Activated CD4-positive, CD25-positive, alpha-beta regulatory T cell treated with anti-CD3 and anti-CD28 coated beads, Interleukin-2, amount 50 U/mL, for 72 hours (primary cell): ENCODE measurements around the gene WDPCP.
"Not testable (repeated sequence)": the region's sequence is repeated elsewhere in the genome, so short reads cannot be mapped to it uniquely, and the experiment has no call there.

Experiments
- DNase-seq: peaks from one replicate; pipeline ENCODE4 v3.0.0; 2021

WDPCP gene, protein sequence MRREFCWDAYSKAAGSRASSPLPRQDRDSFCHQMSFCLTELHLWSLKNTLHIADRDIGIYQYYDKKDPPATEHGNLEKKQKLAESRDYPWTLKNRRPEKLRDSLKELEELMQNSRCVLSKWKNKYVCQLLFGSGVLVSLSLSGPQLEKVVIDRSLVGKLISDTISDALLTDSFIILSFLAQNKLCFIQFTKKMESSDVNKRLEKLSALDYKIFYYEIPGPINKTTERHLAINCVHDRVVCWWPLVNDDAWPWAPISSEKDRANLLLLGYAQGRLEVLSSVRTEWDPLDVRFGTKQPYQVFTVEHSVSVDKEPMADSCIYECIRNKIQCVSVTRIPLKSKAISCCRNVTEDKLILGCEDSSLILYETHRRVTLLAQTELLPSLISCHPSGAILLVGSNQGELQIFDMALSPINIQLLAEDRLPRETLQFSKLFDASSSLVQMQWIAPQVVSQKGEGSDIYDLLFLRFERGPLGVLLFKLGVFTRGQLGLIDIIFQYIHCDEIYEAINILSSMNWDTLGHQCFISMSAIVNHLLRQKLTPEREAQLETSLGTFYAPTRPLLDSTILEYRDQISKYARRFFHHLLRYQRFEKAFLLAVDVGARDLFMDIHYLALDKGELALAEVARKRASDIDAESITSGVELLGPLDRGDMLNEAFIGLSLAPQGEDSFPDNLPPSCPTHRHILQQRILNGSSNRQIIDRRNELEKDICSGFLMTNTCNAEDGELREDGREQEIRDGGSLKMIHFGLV

DNA sequence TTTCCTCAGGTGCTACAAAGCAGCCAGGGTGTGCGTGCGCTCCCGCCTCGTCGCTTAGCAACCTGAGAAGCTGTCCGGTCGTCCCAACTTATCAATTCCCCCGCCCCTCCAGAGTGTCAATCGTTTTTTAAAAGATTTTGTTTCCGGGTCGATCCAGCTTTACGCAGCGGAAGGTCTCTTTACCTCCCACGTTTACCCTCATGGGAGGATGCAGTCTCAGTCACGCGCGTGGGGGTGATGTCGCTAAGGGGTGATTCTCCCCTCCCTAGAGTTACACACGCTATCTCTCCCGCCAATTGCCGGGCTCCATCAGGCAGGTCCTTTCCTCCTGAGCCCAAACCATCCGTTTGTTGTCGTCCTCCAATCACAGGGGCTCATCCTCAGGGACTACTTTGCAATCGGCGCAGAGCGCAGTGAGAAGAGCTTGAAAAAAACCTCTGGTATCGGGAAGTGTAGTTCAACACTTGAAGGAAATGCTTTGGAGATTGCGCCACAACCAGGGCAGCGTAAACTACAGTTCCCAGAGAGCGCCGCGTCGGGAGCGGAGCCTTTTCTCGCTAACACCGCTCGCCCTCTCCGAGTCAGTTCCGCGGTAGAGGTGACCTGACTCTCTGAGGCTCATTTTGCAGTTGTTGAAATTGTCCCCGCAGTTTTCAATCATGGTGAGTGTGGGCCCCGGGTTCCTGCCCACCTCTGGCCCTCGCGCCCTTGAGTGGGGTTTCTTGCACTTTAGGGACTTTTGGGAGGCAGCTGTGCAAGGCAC lies at the start of gene WDPCP, which contains the start of gene MDH1:
TSS of gene WDPCP (minus strand) at position 93 of the 763 bp plus-strand sequence. CDS start 206 bp downstream, outside the sequence.
TSS of gene MDH1 (plus strand) at position 579 of the 763 bp plus-strand sequence. CDS start at position 660, 81 bp downstream.
- peak; percentile 82 for DNase-seq

DNA sequence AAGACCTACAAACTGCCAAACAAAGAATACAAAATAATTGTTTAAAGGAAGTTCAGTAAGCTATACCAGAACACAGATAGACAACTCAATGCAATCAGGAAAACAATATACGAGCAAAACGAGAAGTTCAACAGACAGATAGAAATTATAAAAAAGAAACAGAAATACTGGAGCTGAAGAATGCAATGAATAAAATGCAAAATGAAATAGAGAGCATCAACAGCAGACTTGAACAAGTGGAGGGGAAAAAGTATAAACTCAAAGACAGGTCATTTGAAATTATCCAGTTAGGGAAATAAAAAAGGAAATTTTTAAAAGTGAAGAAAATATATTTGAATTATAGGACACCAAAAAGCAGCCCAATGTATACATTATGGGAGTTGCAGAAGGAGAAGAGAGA lies 44.1 kb upstream of the WDPCP start:
- DNase-seq: no peak

DNA sequence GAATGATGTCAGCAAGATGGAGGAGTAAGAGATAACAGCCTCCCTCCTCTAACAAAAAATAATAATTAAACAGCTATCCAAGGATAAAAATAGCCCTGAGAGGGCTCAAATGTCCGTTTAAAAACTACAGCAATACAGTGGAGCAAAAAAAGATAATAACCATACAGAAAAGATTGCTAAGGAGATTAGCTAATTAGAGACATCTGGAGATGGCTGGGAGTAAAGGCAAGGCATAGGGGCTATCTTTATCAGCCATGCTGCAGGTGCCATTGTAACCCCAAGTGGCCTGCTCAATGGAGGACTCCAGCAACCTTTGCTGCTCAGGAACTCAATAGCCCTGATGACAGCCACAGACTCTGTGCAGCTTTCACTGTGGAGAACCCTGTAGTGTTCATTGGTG lies 43.2 kb upstream of the WDPCP start:
- DNase-seq: no peak

DNA sequence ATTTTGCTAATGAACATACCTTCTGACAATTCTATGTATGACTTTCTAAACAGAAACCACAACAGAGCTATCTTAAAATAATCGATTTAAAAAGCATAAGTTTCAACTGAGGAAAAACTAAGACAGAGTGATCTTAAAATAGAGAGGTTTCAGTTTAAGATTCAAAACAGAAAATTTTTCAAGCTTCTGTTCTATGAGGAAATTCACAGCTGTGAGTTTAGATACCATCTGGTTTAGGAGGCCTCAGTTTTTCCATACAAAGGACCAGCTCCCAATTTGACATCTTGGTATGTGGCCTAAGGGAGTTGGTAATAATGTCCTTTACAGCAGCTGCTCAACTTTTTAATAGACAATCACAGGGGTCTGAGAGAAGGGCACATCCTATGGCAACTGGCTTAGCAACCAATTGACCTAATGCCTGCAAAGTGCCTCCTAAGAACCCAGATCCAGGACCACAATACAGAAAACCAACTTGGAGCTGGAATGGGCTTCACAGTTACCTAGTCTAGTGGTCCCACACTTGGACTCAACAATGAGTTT lies 40.2 kb upstream of the WDPCP start:
- no peak for DNase-seq

DNA sequence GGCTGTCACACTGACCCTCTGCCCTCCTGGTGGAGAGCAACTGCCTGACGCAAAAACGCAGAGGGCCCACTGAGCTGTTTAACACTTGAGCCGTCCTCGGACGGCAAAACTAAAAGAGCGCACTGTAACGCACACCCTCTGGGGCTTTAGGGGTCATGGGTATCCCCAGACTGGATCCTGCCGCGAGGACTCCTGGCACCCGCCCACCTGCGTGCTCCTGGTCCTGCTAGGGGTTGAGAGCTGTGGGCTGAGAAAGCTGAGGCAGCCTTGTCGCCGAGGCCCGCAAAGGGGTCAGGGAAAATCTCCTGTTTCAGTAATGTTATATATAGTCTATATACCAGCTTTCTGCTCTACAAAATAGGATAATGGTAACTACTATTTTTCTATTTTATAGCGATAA lies 39.6 kb upstream of the WDPCP start:
- no peak for DNase-seq

DNA sequence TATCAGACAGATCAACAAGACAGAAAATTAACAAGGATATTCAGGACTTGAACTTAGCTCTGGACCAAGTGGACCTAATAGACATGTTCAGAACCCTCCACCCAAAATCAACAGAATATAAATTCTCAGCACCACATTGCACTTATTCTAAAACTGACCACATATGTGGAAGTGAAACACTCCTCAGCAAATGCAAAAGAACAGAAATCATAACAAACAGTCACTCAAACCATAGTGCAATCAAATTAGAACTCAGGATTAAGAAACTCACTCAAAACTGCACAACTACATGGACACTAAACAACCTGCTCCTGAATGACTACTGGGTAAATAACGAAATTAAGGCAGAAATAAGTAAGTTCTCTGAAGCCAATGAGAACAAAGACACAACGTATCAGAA lies 35.5 kb upstream of the WDPCP start:
- not testable (repeated sequence) for DNase-seq

DNA sequence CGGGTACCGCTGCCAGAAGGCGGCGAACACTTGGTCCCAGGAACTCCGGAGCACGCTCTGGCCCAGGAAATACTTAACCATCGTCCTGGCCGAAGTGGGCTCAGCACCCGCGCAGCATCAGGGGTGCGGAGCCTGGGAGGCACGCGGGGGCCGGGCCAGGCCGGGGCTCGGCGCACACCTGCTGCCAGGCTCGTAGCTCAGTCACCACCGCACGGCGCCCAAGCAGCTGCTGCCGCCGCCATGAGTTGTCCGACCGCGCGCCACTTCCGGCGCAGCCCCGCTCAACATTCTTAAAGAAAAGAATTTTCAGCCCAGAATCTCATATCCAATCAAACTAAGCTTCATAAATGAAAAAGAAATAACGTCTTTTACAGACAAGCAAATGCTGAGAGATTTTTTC lies 34.5 kb upstream of the WDPCP start:
- no peak for DNase-seq

DNA sequence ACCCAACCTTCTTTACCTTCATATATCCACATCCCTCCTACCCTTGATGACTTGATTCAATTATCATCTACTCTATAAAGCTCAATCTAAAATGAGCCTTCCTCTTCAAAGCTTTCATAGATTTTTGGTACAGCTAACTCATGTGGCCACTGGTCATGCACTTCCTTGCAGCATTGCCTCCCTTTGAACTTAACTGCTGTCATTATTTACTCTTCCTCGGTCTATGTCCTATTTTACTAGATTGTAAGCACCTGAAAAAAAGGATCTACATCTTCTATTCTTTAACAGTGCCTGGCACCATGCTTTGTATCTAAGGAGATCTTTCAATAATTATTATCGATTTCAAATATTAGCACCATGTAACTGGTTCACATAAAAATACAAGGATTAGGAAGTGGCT lies 31.1 kb upstream of the WDPCP start:
- no peak for DNase-seq

DNA sequence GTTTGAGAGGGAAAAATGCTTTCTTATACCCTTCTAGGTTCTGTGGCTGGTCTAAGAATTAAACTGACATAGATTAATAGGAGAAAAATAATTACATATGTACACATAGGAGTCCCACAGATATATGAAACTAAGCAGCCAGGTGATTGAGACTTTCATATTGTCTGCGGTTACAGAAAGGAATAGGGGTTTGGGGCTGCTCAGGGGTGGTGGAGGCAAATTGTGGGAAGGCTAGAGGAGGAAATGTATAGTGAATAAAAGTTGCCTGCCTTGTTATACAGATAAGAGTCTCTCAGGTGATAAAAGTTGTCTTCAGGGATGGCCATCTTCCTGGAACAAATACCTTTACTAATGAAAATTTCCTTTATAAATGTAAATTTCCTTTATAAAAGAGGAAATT lies 29.1 kb upstream of the WDPCP start:
- no peak for DNase-seq

DNA sequence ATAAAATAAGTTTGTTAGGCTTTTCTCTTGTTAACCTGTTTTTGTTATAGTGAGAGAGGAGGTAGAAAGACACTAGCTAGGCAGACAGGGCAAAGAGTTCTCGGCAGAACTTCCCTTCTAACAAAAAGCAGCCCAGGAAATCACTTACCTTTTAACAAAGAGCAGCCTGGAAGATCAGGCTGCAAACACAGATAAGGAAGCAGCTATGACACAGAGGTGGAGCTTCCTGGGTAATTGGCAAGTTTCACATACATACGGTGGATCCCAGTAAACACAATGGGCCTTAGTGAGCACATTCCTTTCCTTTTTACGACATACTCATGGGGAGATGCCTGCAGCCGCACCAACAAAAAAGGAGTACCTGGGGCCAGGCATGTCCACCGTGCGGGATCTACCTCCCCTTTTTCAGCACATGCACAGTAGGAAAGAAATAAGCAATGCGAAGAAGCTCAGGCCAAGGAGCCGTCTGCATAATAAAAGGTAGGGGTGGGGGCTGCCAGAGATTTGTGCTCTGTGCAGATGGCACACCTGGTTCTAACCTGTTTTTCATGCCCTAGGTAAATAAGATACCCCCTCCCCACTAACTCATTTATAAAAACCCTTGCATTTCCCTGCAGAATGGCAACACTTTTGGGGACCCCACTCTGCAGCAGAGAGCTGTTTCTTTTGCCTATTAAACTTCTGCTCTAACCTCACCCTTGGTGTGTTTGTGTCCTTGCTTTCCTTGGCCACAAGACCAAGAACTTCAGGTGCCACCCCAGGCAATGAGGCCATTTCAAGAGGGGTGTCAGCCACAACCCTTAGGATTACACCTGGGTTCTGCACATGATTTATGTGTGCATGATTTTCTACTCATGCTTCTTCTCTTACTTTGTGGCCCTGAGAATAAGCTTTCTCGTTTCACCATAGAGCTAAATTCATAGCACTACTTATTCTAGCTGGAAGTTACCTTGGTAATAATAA lies 27.0 kb upstream of the WDPCP start:
- no peak for DNase-seq

DNA sequence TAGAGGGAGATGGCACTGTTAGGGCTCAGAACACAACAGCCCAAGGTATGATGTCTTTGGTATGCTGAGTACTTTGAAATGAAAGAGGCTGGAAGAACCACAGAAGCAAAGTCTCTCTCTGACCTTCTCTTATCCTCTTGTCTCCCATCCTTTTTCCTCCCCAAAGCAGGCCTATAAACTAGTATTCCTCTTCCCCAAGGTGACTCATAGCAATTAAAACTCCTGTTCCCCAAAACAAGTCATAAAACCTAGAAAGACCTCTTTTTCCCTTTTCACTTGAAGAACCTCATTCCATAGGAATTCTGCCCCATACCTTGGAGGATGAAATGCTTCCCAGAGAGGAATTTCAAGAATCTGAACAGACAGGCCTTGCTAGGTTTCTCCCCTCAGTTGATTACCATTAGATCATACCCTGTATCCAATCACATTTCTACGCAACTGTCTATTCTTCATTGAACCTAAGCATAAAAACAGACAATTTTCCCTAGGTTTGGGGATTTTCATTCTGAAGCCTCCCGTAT lies 26.2 kb upstream of the WDPCP start:
- DNase-seq: no peak

DNA sequence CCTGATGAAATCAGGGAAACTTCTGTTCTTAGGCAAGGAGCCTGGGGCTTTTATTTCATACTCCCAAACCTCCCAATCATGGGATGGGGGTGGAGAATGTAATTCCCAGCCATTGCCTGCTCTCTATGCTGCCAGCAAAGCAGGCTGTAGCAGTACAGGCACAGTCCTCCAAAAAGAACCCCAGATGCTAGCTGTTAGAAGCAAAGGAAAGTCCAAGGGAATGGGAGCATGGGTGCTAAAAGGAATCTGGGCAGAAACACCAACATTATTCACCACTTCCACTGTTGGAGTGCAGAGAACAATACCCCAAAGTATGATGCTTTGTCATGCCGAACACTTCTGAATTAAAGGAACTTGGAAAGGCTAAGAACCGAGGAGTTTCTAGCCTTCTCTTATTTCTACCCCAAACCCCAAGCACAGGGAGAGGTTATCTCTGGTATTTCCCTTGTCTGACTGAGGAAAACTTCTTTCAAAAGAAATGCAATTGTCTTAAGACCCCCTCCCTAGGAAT lies 25.2 kb upstream of the WDPCP start:
- no peak for DNase-seq

DNA sequence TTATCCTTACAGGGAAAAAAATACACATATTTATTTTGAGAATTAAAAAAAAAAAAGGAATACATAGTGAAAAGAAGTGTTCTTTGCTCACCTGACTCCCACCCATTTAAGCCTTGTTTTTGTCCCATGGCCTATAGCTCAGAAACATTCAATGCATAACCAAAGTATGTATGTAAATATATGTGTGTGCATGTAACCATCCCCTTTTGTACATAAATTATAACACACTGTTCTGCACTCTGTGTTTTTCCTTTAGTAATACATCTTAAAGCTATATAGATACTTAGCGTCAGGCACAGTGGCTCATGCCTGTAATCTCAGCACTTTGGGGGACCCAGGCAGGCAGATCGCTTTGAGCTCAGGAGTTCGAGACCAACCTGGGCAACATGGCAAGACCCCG lies 22.2 kb upstream of the WDPCP start:
- DNase-seq: no peak

DNA sequence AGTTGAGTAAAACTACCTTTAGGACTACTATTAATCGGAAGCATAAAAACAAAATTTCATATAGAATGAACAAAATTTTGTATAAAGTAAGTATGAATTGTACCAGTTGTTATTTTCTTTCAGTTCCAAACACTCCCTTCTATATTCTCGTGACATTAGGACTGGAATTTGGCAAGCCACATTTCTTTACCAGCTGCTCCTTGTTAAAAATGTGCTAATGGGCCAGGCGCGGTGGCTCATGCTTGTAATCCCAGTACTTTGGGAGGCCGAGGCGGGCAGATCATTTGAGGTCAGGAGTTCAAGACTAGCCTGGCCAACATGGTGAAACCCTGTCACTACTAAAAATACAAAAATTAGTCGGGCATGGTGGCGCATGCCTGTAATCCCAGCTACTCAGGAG lies 20.6 kb upstream of the WDPCP start:
- not testable (repeated sequence) for DNase-seq

DNA sequence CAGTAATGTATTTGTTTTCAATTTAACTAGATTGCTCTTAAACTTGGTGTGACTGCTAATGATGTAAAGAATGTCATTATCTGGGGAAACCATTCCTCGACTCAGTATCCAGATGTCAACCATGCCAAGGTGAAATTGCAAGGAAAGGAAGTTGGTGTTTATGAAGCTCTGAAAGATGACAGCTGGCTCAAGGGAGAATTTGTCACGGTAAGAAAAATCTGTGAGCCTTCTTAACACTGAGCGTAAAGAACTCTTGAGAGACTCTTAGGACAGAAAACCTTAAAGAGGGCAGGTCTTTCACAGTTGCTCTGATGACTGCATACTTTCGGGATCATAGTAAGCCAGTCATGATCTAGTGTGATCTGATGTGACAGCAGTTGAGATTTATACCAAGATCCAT lies 16.4 kb upstream of the WDPCP start:
- DNase-seq: no peak

DNA sequence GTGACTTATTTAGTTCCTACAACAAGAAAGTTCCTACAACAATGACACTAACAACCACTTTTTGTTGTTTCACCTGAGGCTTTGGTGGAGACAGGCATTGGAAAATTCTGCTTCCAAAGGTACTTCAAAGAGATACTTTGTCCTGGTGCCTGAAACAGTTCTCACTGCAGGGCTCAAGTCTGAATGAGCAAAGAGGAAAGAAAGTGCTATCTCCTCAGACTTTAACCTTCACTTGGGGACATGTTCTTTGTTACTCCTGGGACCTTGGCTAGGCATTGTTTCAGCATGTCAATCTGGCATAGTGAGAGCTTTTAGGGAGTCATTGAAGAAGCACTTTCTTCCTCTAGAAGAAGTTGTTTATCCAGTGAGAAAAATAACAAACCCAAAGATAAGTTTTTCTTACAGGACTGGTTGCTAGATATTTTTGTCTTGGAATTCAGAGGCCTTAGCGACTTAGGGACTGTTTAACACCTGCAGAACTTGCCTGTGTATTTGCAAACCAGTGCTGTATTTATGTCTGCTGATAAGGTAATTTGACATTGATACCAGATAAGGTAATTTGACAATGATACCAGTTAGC lies 12.7 kb upstream of the WDPCP start:
- no peak for DNase-seq

DNA sequence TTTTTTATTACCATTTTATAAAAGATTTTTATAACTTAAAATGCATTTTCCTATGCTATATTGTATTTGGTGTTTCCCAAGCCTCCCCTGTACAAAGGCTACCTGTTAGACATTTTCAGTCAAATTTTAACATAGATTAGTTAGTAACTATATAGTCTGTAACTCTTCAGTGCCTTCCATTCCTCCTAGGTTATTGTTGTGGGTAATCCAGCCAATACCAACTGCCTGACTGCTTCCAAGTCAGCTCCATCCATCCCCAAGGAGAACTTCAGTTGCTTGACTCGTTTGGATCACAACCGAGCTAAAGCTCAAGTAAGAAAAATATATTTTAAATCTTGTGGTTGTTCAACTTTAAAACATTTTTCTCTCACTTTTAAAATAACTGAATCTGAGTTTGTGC lies 10.7 kb upstream of the WDPCP start:
- no peak for DNase-seq

DNA sequence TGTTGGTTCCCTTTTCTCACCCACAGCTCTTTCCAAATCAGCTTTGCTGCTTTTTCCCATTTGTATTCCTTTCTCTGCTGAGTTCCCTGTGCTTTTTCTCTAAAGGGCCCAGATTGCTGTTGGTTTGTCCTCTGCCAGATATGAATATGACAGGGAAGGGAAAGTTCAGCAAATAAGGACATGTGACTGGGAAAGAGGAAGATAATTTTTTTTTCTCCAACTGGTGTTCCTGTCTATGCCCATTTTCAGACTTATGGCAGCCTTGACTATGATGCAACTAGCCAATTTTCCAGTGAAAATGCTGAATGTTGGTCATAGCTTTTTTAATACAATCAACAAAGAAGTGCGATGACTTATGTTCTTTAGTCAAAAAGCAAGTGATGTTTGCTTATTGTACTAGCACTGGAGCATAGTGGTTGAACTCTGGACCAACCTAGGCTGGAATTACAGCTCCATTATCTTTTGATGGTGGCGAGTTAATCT lies 8.2 kb upstream of the WDPCP start:
- no peak for DNase-seq

DNA sequence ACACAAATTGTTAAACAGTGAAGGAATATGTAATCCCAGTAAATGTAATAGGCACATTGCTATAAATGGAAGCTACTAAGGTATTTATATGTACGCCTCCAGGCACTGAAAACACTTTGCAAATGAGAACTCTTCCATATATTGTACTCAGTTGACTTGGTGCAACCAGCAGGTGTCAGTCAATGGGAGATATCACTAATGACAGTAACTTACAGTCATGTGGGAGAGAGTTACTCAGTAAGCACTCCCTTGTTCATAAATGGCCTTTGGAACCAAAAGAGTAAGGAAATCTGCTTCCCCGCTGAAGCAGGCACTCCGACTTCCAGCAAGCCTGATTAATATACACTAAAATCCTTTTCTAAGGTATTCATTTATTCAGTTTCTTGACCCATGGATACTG lies 6.4 kb upstream of the WDPCP start:
- DNase-seq: no peak

DNA sequence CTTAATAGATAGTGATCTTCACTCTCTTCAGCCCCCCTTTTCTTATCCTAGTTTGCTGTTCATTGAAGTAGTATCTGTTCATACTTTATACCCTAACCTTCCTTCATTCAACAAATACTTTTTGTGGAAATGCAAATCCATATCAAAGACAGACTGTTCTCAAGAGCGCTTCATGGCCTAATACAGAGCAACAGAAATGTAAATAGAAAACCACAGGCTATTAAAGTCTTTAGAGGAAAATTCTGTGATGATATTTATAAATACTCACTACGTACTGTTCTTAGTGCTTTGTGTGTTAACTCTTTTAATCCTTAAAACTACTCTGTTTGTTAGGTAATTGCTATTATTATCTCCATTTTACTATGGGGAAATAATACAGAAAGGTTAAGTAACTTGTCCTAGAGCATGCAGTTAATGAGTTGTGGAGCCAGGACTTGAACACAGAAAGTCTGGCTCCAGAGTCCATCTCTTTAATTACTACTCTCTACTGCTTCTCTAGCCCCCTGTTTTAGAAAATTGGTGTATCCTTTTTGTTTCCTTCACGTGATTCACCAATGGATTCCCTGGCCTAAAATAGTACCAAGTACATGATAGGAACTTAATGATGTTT lies 3.4 kb upstream of the WDPCP start:
- no peak for DNase-seq
